ENCODE data around the gene BBIP1.
"Not testable (repeated sequence)": the region's sequence is repeated elsewhere in the genome, so short reads cannot be mapped to it uniquely, and the experiment has no call there.

The BBIP1 gene

GRCh38 chr10:110919971-110920881, 1.2 kb upstream of the BBIP1 start:
- DNase-seq, result no peak

- no peak for DNase-seq
Measured at GRCh38 chr10:110919349-110919931, 460 bp upstream of the BBIP1 start, which contains the start of gene SHOC2. TSS of gene SHOC2 (plus strand) at chr10:110919604. CDS start at chr10:110964359, 44,755 bp downstream.

DNA sequence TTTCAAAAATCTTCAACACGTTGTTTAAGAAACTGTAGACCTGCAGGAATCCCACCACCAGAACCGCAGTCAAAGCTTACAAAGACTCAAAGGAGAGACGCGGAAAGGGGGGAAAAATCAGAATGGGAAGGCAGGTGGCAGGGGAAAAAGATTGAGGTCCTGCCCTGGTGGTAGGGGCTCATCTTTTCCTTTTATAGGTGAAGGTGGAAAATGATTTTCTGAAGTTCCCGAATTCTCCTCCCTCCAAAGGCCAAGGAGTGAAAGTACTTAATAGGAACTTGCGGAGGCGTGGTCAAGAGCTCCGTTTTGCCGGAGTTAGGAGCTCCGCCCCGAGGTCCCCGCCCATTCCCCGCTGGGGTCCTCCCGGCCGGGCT, 724 bp downstream of the BBIP1 start:
- DNase-seq, result no peak

- no peak for DNase-seq
Measured at GRCh38 chr10:110916554-110917346, 2.2 kb downstream of the BBIP1 start.

DNA sequence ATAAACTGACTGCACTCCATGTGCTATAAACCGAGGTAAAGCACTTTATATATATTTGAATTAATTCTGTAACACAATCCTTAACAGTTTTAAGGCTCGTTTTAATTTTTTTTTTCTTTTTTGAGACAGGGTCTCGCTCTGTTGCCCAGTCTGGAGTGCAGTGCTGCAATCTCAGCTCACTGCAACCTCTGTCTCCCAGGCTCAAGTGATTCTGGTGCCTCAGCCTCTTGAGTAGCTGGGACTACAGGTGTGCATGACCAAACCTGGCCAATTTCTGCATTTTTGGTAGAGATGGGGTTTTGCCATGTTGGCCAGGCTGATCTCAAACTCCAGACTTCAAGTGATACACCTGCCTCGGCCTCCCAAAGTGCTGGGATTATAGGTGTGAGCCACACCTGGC, 3.4 kb downstream of the BBIP1 start:
- DNase-seq, result not testable (repeated sequence)

- no peak for DNase-seq
Measured at GRCh38 chr10:110915035-110915434, 3.9 kb downstream of the BBIP1 start.

DNA sequence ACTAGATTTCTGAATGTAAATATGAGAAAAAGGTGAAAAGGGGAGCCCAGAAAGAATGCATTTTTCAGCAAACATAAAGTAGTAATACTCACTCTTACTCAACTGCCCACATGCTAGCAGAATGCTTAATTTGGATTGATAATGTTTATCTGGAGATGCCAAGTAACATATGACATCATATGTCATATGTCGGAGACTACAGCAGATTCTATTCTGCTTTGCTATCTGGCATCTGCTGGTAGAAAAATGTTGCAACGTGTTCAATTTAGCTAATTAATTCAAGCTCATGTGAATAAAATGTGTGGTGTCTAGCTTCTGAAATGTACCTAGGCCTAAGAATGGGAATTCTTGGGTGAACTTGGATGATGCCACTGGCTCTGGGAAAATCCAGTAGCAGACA, 4.5 kb downstream of the BBIP1 start:
- no peak for DNase-seq

DNA sequence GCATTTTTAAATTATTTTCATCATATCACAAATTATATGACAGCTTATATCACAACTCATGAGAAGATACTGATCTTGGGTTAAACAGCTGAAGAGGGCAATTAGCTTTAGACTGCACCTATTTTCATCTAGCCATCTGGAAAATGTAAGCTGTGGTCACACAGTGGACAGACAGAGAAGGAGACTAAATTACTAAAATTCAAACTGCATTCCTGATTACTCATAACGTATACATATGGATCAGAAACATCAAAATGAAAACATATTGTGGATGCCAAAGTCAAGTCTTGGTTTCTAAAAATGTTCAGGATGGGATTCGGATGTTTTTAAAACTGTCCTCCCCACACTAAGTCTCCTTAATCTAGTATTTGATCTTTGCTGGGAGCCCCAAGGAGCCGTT, 6.6 kb downstream of the BBIP1 start:
- DNase-seq, result no peak

GRCh38 chr10:110910138-110910537, 8.8 kb downstream of the BBIP1 start:
- no peak for DNase-seq

DNA sequence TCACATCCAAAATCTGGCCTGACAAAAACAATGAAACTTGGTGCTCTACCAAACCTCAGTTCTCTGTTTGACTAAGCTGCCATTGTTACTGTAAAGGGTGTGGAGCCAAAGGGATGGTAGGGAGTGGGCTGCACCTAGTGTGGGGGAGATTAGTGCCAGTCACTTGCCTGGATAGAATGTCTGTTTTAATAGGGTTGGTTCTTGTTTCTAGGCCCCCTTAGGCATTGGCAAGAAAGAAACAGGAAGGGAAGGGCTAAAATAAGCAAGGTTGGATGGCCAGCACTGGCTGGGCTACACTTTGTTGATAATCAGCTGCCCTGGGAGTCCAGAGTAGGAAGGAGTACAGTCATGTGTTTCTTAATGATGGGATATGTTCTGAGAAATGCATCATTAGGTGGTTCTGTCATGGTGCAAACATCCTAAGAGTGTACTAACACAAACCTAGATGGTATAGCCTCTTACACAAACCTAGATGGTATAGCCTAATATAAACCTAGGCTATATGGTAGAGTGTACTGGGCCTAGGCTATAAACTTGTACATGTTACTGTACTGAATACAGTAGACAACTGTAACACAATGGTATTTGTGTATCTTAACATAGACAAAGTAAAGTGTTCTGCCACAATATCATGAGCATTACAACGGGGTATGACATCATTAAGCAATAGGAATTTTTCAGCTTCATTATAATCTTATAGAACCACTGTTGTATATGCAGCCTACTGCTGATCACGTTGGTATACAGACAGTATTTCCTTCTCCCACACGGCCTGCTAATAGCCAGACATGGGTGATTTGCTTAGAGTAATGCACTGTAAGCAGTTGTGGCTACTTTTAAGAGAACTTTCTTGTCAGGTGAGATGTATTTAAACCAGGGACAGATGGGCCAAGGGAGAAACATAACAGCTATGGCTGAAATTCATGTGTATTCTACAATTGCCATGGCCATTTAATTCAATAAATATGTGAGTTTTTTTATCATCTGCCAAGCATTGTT, 15.4 kb downstream of the BBIP1 start:
- no peak for DNase-seq

- DNase-seq, result no peak
Measured at GRCh38 chr10:110901954-110902819, 16.8 kb downstream of the BBIP1 start.

- DNase-seq, result no peak
Measured at GRCh38 chr10:110900983-110901382, 18.0 kb downstream of the BBIP1 start.

DNA sequence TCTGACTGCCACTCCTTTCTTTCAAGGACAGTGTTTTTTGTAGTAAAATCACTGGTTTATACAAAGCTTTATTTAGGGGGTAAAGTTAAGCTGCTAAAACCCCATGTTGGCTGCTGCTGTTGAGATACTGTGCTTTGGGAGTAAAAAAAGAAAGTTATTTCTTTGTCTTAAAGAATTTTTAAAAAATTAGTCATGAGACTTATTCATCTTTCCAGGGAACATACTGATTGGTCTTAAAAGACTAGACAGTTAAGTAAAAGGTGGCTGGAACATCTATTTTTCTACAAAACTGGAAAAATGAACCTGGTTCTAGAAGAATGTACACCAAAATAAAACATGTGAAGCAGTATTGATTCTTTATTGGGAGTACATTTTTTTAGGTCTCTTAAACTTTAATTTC, 20.6 kb downstream of the BBIP1 start:
- no peak for DNase-seq

GRCh38 chr10:110897184-110897583, 21.8 kb downstream of the BBIP1 start:
- no peak for DNase-seq

DNA sequence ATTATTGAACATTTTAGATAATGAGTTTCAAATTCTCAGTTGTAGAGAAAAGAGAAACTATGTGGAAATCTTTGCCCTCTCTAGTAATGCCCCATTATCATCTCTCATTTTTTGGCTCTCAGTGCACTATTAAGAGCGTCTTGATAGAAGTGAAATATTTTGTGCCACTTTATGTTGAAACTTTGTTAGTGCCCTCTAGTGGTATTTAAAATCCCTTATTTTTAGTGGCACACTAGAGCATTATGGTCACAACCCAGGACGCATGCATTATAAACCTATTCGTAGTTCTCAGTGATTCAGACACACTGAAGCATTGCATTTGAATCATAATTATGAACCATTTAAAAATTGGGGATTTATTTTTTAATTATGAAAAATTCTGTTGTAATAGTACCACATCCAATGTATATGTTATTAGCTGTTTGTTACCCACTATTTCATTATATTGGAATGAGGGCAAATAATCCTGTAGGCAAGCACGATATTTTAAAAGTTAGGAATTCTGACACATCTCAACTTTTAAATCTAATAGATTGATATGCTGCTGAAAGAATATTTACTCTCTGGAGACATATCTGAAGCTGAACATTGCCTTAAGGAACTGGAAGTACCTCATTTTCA, 25.3 kb downstream of the BBIP1 start:
- peak; percentile 27 for DNase-seq

- DNase-seq, result no peak
Measured at GRCh38 chr10:110892602-110893288, 26.2 kb downstream of the BBIP1 start.

DNA sequence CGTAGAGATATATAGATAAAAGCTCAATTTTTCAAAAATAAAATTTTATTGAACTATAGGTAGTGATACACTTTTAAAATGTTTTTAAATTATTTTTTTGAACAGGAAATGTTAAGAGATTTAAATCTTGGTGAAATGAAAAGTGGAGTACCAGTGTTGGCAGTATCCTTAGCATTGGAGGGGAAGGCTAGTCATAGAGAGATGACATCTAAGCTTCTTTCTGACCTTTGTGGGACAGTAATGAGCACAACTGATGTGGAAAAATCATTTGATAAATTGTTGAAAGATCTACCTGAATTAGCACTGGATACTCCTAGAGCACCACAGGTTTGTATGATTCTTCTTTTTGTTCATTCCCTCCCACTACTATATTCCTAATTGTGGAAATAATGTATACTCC, 31.4 kb downstream of the BBIP1 start:
- DNase-seq, result no peak

DNA sequence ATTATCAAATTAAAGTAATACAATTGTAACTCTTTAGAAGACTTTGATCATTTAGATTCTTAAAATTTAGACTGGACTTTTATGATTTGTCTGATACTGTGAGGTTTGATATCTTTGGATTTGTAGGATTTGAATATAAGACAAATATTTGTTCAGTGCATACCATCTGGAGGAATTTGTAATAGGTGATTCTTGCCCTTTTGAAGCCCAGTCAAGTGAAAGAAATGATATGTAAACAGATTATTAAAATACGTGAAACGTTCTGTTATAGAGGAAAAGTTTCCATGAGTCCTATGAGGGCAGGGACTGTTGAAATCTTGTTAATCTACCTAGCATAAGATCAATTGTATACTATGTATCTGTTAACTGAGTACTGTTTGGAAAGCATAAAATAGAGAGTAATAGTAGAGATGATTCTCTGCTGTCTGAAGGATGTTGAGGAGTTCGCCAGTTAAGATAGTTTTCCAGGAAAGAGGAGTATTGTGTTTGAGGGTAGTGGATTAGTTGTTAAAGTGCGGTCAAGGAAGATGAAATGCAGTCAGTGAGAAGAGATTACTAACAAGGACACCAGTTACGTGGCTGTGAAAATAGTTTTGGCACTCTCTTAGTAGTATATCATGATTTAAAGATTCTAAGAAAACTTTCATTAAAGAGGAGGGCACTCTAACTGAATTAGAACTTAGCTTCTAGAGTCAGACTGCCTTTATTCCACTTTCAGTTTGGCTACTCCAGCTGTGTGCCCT, 32.9 kb downstream of the BBIP1 start:
- no peak for DNase-seq

DNA sequence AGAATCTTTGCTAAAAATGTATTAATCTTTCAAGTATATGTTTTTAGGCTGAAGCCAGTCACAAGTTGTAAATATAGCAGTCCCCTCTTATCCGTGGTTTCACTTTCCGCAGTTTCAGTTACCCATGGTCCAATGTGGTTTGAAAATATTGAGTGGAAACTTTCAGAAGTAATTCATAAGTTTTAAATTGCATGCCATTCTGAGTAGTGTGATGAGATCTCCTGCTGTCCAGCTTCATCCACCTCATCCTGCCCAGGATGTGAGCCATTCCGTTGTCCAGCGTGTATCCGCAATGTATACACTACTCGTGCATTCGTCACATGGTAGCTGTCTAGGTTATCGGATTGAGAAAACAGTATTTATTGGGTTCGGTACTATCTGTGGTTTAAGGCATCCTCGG, 35.1 kb downstream of the BBIP1 start:
- DNase-seq, result no peak

All from DMS153 (cell line).